Gastrocnemius medialis (tissue), 4 donors: Measurements from ENCODE around the gene RASGRP1. TPM values are rescaled to one million over a fixed set of nuclear protein-coding genes. Genes with fewer than 3 reads are reported as not detected.

Experiments used
- ATAC-seq, 2 donors: fragments of 150-250 bp; one replicate each; pipeline ENCODE4 v1.9.1; 2016
- DNase-seq, 2 donors: peaks; one replicate each; pipeline ENCODE4 v3.0.0-alpha.2; 2019
- H3K27ac ChIP-seq, 4 donors: fragments of 200-600 bp; sonication (generic); 1 replicate in 1 of 4; 2 replicates in 3 of 4; pipeline ENCODE4 v1.5.1; 2016 to 2018; ENCODE audit warnings: mild to moderate bottlenecking in 2 of 4, moderate library complexity in 1 of 4
- H3K27me3 ChIP-seq, 3 donors: fragments of 200-600 bp; sonication (generic) in 2 of 3; 1 replicate in 1 of 3; 2 replicates in 2 of 3; pipeline versions ENCODE4 v1.5.1 to v1.6.0; 2016 to 2019; ENCODE audit warnings: mild to moderate bottlenecking in 1 of 3, moderate library complexity in 1 of 3
- H3K36me3 ChIP-seq, 2 donors: fragments of 200-600 bp; sonication (generic) in 1 of 2; one replicate each; pipeline ENCODE4 v1.5.1; 2017 to 2018
- H3K4me1 ChIP-seq, 2 donors: fragments of 200-600 bp; sonication (generic) in 1 of 2; one replicate each; pipeline ENCODE4 v1.5.1; 2016 to 2017; ENCODE audit warnings: mild to moderate bottlenecking in 2 of 2
- H3K4me3 ChIP-seq, 4 donors: fragments of 200-600 bp; sonication (generic) in 3 of 4; 1 replicate in 1 of 4; 2 replicates in 3 of 4; pipeline ENCODE4 v1.5.1; 2016 to 2019; ENCODE audit warnings: mild to moderate bottlenecking in 2 of 4
- H3K9me3 ChIP-seq, 3 donors: fragments of 200-600 bp; sonication (generic) in 2 of 3; 1 replicate in 1 of 3; 2 replicates in 2 of 3; pipeline ENCODE4 v1.5.1; 2016 to 2019
- CTCF ChIP-seq, 5 experiments: fragments of 450-650 bp in 3 of 5; fragments of 200-600 bp in 2 of 5; sonication (generic) in 2 of 5; IDR thresholded peaks in 4 of 5; conservative IDR thresholded peaks in 1 of 5; 1 replicate in 4 of 5; 2 replicates in 1 of 5; pipeline ENCODE4 v1.5.1; 2016 to 2019; ENCODE audit warnings: antibody characterized with exemption in 5 of 5, mild to moderate bottlenecking in 3 of 5, moderate library complexity in 3 of 5
- POLR2A ChIP-seq, 2 donors: fragments of 450-650 bp; IDR thresholded peaks; one replicate each; pipeline ENCODE4 v1.6.1; 2017; ENCODE audit warnings: antibody characterized with exemption in 2 of 2, mild to moderate bottlenecking in 2 of 2, moderate library complexity in 2 of 2
- in situ Hi-C, 4 donors: fragments of 200-750 bp; cut with MboI; loops; one replicate each; pipeline versions ENCODE4 v1.15.0 to v1.8.0; 2017; ENCODE audit warnings: low sequenced_read_pairs in 4 of 4
- intact Hi-C: fragments of 100-400 bp; cut with DNase I; formaldehyde crosslinking; loops from one replicate; pipeline ENCODE4 v1.15.1; 2023; ENCODE audit warnings: low total_unique reads
- total RNA-seq, 4 donors: library from RNA; depleted of rRNA; stranded (reverse); fragments of >200 nt; gene quantifications; one replicate each; pipeline versions ENCODE4 v1.1.0 to v1.2.3, GENCODE V29; 2016

Gene RASGRP1
- total RNA-seq, 4 donors from 2014 or later, result 0.44 to 0.85 TPM; not detected in 2

DNA sequence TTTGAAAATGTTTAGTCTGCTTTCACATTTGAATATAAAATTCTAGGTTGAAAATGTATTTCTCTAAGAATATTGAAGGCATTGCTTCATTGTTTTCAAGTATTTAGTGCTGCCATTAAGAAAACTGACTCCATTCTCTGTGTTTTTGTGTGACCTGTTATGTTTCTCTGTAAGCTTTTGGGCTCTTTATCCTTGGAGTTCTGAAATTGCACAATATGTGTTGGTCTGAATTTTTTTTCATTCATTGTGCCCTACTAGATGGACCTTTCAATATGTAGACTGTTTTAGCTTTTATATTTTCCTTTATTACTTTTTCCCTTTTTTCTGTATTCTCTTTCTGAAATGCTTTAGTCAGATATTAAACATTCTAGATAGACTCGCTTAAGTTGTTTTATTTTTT is 88.5 kb downstream of the RASGRP1 start:
- in situ Hi-C loops, result no loop called here
- no peak for TF ChIP-seq POLR2A (IDR thresholded peaks at IDR 0.05)
- TF ChIP-seq CTCF (IDR thresholded peaks at IDR 0.05 in 4 of 5, conservative IDR thresholded peaks at IDR 0.05 in 1 of 5), result no peak
- H3K9me3 ChIP-seq, result no peaks in the 10 kb centered on the region
- ATAC-seq (no peak), DNase-seq (no peak)
- no peak overlapping the region for H3K27ac ChIP-seq
- no peaks in the 10 kb centered on the region for H3K4me1 ChIP-seq
- H3K4me3 ChIP-seq, result no peak overlapping the region
- peaks cover 0 to 55% of the 10 kb centered on the region in 2 donors for H3K36me3 ChIP-seq
- intact Hi-C loops, result no loop called here
- no peaks in the 10 kb centered on the region for H3K27me3 ChIP-seq

DNA sequence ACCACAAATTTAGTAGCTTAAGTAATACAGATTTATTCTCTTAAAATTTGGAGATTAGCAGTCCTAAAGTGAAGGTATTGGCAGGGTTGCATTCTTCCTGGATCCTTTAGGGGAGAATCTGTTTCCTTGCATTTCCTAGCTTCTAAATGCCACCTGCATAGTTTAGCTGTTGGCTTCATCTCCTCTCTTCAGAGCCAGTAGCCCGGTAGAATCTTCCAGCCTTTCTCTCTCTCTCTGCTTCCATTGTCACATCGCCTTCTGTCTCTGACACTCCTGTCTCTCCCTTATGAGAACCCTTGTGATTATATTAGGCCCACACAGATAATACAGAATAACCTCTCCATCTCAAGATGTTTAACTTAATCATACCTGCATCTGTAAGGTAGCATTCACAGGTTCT is 89.3 kb downstream of the RASGRP1 start:
- Histone ChIP-seq H3K27ac (no peak overlapping the region), H3K4me1 (no peaks in the 10 kb centered on the region), H3K4me3 (no peak overlapping the region), H3K36me3 (peaks cover 0 to 61% of the 10 kb centered on the region in 2 donors), H3K27me3 (no peaks in the 10 kb centered on the region), H3K9me3 (no peaks in the 10 kb centered on the region)
- no peak for DNase-seq
- no peak for ATAC-seq
- in situ Hi-C loops (no loop called here), intact Hi-C loops (no loop called here)
- no peak for TF ChIP-seq POLR2A (IDR thresholded peaks at IDR 0.05)
- TF ChIP-seq CTCF (IDR thresholded peaks at IDR 0.05 in 4 of 5, conservative IDR thresholded peaks at IDR 0.05 in 1 of 5), result no peak

GRCh38 chr15:38474155-38474757 is 90.4 kb downstream of the RASGRP1 start:
- peak; percentile 39 to 62 for ATAC-seq
- in situ Hi-C loops (no loop called here), intact Hi-C loops (no loop called here)
- Histone ChIP-seq H3K4me1 (no peaks in the 10 kb centered on the region), H3K9me3 (no peaks in the 10 kb centered on the region), H3K4me3 (no peak overlapping the region), H3K27me3 (no peaks in the 10 kb centered on the region), H3K36me3 (peaks cover 0 to 62% of the 10 kb centered on the region in 2 donors), H3K27ac (no peak overlapping the region)
- TF ChIP-seq POLR2A (IDR thresholded peaks at IDR 0.05), result no peak
- peak in 4 of 5 experiments; percentile 25 to 27 (median 26) for TF ChIP-seq CTCF (IDR thresholded peaks at IDR 0.05 in 4 of 5, conservative IDR thresholded peaks at IDR 0.05 in 1 of 5)
- no peak for DNase-seq

DNA sequence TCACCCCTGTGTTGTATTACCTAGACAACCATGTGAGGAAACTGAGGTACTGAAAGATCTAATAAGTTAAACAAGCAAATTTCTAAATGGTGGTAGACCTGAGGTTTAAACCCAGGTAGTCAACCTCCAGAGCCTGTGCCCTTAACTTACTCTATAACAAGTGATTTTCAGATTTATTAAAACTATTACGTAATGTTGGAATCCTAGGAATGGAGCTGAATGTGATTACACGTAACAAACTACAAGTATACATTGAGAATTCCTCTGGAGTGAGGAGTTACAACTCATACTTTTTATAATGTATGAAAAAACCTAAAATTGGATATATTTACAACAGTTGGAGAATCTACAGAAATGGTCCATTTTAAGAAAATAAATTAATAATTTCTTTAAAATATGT is 92.6 kb downstream of the RASGRP1 start:
- intact Hi-C loops, result no loop called here

More for the DNA sequence above, 92.6 kb downstream of the RASGRP1 start:
- H3K27ac ChIP-seq, result no peak overlapping the region
- ATAC-seq, result no peak
- no peaks in the 10 kb centered on the region for H3K4me1 ChIP-seq
- TF ChIP-seq POLR2A (IDR thresholded peaks at IDR 0.05) (no peak), CTCF (IDR thresholded peaks at IDR 0.05 in 4 of 5, conservative IDR thresholded peaks at IDR 0.05 in 1 of 5) (no peak)
- no peaks in the 10 kb centered on the region for H3K9me3 ChIP-seq
- in situ Hi-C loops, result no loop called here
- peaks cover 0 to 64% of the 10 kb centered on the region in 2 donors for H3K36me3 ChIP-seq
- DNase-seq, result no peak
- H3K4me3 ChIP-seq, result no peak overlapping the region
- H3K27me3 ChIP-seq, result no peaks in the 10 kb centered on the region
